ENCODE data around the gene TLE7. TPM values are rescaled to one million over a fixed set of nuclear protein-coding genes. Genes with fewer than 3 reads are reported as not detected.
A peak's percentile ranks its signal among the peaks of the same experiment; 100 is the strongest.

Gene TLE7
- total and polyA plus RNA-seq, 3 experiments from 2014 or later: not detected

DNA sequence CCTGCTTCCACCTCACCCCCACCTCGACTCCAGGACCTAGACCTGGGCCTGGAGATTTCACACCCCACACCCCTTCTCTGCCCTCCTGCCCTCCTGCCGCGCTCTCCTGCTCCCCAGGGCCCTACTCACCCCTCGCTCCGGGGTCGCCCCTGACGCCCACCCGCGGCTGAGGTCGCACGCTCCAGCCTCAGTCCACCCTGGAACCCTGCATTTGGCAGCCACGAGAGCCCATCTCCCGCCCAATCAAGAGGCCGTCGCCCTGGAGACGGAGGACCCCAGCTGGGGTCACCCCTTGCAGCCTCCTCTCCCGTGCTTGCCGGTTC lies 16.1 kb downstream of the TLE7 start:
- Mint-ChIP-seq H3K4me1 (peaks cover 0 to 20% (median 12%) of the 10 kb centered on the region in 3 donors), H3K4me3 (peak overlapping the region in 3 of 7 donors; percentile 74 to 85 (median 80)), H3K9me3 (peaks cover 0 to 3% (median 0%) of the 10 kb centered on the region in 5 donors), H3K27me3 (peaks cover 16 to 29% of the 10 kb centered on the region in 2 donors), H3K27ac (peak overlapping the region in 2 of 8 donors; percentile 58 to 84), H3K36me3 (peaks cover 0 to 1% (median 0%) of the 10 kb centered on the region in 3 donors)
- POLR2A ChIA-PET: no interaction called here
- Histone ChIP-seq H3K4me1 (ENCODE audit: insufficient read depth, low read length) (no peaks in the 10 kb centered on the region), H3K27ac (ENCODE audit: low read depth, low read length) (no peak overlapping the region), H3K9me3 (ENCODE audit: low read length) (no peaks in the 10 kb centered on the region), H3K27me3 (ENCODE audit: insufficient read depth, low read length, poor library complexity, severe bottlenecking) (peaks cover 9% of the 10 kb centered on the region), H3K36me3 (ENCODE audit: insufficient read depth, low read length) (no peaks in the 10 kb centered on the region), H3K4me3 (ENCODE audit: low read length) (no peak overlapping the region)
- DNase-seq: no peak
- CTCF ChIA-PET: interaction anchor here (1.4 to 2.3 kb wide), 3 partner anchors 13 to 139 kb away, joined by 3 to 8 read pairs (median 6); no protein-coding TSS in a partner anchor

DNA sequence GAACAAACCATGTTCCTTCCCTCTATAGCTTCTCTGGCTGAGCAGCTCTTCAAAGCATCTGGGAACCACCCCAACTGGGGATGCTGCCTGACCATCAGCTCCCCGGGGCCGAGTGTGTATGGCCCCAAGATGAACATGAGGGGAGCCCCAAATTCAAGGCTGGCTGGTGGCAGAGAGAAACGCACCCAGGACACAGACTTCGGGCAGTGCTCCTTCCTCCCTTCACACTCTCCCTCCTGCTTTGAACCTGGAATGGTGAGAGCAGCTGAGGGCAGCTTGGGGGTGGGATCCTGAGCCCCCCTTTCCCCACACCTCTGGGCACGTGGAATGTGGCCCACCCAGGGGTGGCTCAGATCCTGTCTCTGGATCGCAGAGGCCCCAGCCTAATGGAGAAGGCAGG lies 17.2 kb downstream of the TLE7 start:
- H3K27me3 Mint-ChIP-seq: peaks cover 17 to 26% of the 10 kb centered on the region in 2 donors
- H3K4me1 Mint-ChIP-seq: peaks cover 0 to 20% (median 12%) of the 10 kb centered on the region in 3 donors
- Histone ChIP-seq H3K27me3 (ENCODE audit: insufficient read depth, low read length, poor library complexity, severe bottlenecking) (peaks cover 9% of the 10 kb centered on the region), H3K36me3 (ENCODE audit: insufficient read depth, low read length) (no peaks in the 10 kb centered on the region), H3K27ac (ENCODE audit: low read depth, low read length) (no peak overlapping the region), H3K4me1 (ENCODE audit: insufficient read depth, low read length) (no peaks in the 10 kb centered on the region), H3K9me3 (ENCODE audit: low read length) (no peaks in the 10 kb centered on the region), H3K4me3 (ENCODE audit: low read length) (no peak overlapping the region)
- peak overlapping the region in 2 of 7 donors; percentile 80 to 85 for H3K4me3 Mint-ChIP-seq
- ChIA-PET POLR2A (no interaction called here), CTCF (interaction anchor here (1.5 to 3.8 kb wide), 2 partner anchors 59 to 74 kb away, joined by 3 to 11 read pairs; no protein-coding TSS in a partner anchor)
- peaks cover 0 to 1% (median 0%) of the 10 kb centered on the region in 3 donors for H3K36me3 Mint-ChIP-seq
- H3K9me3 Mint-ChIP-seq: peaks cover 0 to 3% (median 0%) of the 10 kb centered on the region in 5 donors
- H3K27ac Mint-ChIP-seq: peak overlapping the region in 1 of 8 donors; percentile 53
- no peak for DNase-seq

DNA sequence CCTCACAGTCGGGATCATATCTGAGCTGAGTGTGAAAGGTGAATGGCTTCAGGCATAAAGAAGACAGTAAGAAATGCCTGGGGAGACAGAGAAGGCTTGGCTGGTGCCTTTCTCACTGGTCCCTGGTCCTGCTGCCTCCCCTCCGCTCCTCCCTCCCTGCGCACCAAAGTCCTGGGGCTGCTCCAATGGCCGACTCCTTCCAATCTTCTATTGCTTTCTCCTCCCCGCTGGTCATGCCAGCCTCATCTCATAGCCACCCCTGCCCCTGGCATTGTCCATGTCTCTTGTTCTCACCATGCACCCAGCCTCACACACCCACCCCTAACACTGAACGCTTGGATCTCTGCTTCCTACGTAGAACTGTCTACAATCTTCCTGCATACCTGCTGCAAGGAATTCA lies 18.0 kb downstream of the TLE7 start:
- H3K27me3 ChIP-seq (ENCODE audit: insufficient read depth, low read length, poor library complexity, severe bottlenecking): peaks cover 9% of the 10 kb centered on the region
- H3K36me3 ChIP-seq (ENCODE audit: insufficient read depth, low read length): no peaks in the 10 kb centered on the region
- POLR2A ChIA-PET: no interaction called here
- no peaks in the 10 kb centered on the region for H3K9me3 ChIP-seq (ENCODE audit: low read length)
- H3K4me1 ChIP-seq (ENCODE audit: insufficient read depth, low read length): no peaks in the 10 kb centered on the region
- Mint-ChIP-seq H3K9me3 (peaks cover 0 to 3% (median 0%) of the 10 kb centered on the region in 5 donors), H3K36me3 (peaks cover 0 to 1% (median 0%) of the 10 kb centered on the region in 3 donors), H3K4me3 (peak overlapping the region in 1 of 7 donors; percentile 5), H3K27me3 (peaks cover 17 to 26% of the 10 kb centered on the region in 2 donors), H3K4me1 (peaks cover 0 to 20% (median 12%) of the 10 kb centered on the region in 3 donors), H3K27ac (no peak overlapping the region)
- H3K27ac ChIP-seq (ENCODE audit: low read depth, low read length): no peak overlapping the region
- no peak for DNase-seq
- H3K4me3 ChIP-seq (ENCODE audit: low read length): no peak overlapping the region
- CTCF ChIA-PET: interaction anchor here (3.8 kb wide), 1 partner anchor 75 kb away, joined by 11 read pairs; no protein-coding TSS in a partner anchor

DNA sequence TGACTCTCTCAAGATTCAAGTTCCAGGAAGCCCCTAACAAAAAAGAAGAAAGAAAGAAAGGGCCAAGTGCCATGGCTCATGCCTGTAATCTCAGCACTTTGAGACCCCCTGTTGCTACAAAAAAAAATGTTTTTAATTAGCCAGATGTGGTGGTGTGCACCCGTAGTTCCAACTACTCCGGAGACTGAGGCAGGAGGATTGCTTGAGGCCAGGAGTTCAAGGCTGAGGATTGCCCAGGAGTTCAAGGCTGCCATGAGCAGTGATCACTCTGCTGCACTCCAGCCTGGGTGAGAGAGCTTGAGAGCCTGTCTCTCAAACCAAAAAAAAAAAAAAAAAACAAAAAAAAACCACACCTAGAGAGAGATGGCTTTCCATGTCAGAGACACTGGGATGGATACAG lies 18.8 kb downstream of the TLE7 start:
- H3K4me1 ChIP-seq (ENCODE audit: insufficient read depth, low read length): no peaks in the 10 kb centered on the region
- no peak overlapping the region for H3K4me3 ChIP-seq (ENCODE audit: low read length)
- H3K27ac ChIP-seq (ENCODE audit: low read depth, low read length): no peak overlapping the region
- ChIA-PET CTCF (interaction anchor here (1.4 to 3.8 kb wide), 3 partner anchors 10 to 76 kb away, joined by 5 to 11 read pairs (median 9); no protein-coding TSS in a partner anchor), POLR2A (no interaction called here)
- peaks cover 0 to 1% (median 0%) of the 10 kb centered on the region in 3 donors for H3K36me3 Mint-ChIP-seq
- H3K4me1 Mint-ChIP-seq: peaks cover 0 to 20% (median 11%) of the 10 kb centered on the region in 3 donors
- peaks cover 0 to 1% (median 0%) of the 10 kb centered on the region in 5 donors for H3K9me3 Mint-ChIP-seq
- DNase-seq: no peak
- peaks cover 17 to 32% of the 10 kb centered on the region in 2 donors for H3K27me3 Mint-ChIP-seq
- H3K27ac Mint-ChIP-seq: no peak overlapping the region
- H3K4me3 Mint-ChIP-seq: no peak overlapping the region
- H3K36me3 ChIP-seq (ENCODE audit: insufficient read depth, low read length): no peaks in the 10 kb centered on the region
- no peaks in the 10 kb centered on the region for H3K9me3 ChIP-seq (ENCODE audit: low read length)
- H3K27me3 ChIP-seq (ENCODE audit: insufficient read depth, low read length, poor library complexity, severe bottlenecking): peaks cover 9% of the 10 kb centered on the region

DNA sequence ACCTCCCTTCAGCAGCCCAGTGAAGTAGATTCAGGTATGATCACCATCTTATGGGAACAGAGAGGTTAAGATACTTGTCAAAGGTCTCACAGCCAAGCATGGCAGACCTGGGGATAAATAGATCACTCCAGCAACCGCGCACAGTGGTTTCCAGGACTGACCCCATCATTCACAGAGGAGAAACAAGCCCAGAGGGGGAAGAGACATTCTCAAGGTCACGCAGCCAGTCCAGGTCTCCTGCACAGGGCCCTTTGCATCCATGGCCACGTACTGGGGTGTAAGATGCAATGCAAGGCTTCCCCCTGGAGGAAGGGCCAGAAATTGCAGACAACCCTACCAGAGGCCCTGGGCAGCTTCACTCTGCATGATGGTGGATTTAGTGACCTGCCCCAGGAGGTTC lies 19.9 kb downstream of the TLE7 start:
- Histone ChIP-seq H3K36me3 (ENCODE audit: insufficient read depth, low read length) (no peaks in the 10 kb centered on the region), H3K4me3 (ENCODE audit: low read length) (no peak overlapping the region), H3K4me1 (ENCODE audit: insufficient read depth, low read length) (no peaks in the 10 kb centered on the region), H3K27me3 (ENCODE audit: insufficient read depth, low read length, poor library complexity, severe bottlenecking) (peaks cover 9% of the 10 kb centered on the region), H3K27ac (ENCODE audit: low read depth, low read length) (no peak overlapping the region), H3K9me3 (ENCODE audit: low read length) (no peaks in the 10 kb centered on the region)
- H3K4me1 Mint-ChIP-seq: peaks cover 0 to 15% (median 10%) of the 10 kb centered on the region in 3 donors
- no peak overlapping the region for H3K4me3 Mint-ChIP-seq
- peaks cover 0 to 1% (median 0%) of the 10 kb centered on the region in 3 donors for H3K36me3 Mint-ChIP-seq
- peaks cover 15 to 33% of the 10 kb centered on the region in 2 donors for H3K27me3 Mint-ChIP-seq
- CTCF ChIA-PET: interaction anchor here (1.0 to 3.8 kb wide), 4 partner anchors 9 to 77 kb away, joined by 4 to 11 read pairs (median 7); no protein-coding TSS in a partner anchor
- H3K9me3 Mint-ChIP-seq: no peaks in the 10 kb centered on the region
- no peak overlapping the region for H3K27ac Mint-ChIP-seq
- no peak for DNase-seq
- POLR2A ChIA-PET: no interaction called here

DNA sequence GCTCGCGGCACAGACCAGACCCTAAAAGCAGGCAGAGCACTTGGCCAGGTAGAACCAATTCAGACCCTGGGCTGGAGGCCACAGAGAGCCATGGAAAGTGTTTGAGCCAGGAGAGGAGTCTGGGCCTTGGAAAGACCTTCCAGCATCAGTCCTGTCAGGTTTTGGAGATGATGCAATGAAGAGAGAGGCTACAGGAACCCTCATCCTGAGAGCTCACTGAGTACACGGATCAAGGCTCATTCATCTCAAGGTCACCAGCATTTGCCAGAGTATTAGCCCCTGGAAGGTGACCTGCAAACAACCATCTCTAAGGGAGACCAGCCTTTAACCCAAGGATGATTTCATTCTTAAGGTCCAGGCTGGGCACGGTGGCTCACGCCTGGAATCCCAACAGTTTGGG lies 27.8 kb downstream of the TLE7 start:
- peaks cover 6% of the 10 kb centered on the region for H3K4me1 ChIP-seq (ENCODE audit: insufficient read depth, low read length)
- H3K4me3 Mint-ChIP-seq: no peak overlapping the region
- H3K4me3 ChIP-seq (ENCODE audit: low read length): no peak overlapping the region
- H3K27me3 ChIP-seq (ENCODE audit: insufficient read depth, low read length, poor library complexity, severe bottlenecking): no peaks in the 10 kb centered on the region
- peaks cover 5 to 45% of the 10 kb centered on the region in 2 donors for H3K27me3 Mint-ChIP-seq
- H3K27ac Mint-ChIP-seq: no peak overlapping the region
- ChIA-PET POLR2A (no interaction called here), CTCF (interaction anchor here (1.2 to 5.1 kb wide), 3 partner anchors 8 to 86 kb away, joined by 3 to 68 read pairs (median 9); no protein-coding TSS in a partner anchor)
- peaks cover 4 to 10% (median 7%) of the 10 kb centered on the region in 3 donors for H3K4me1 Mint-ChIP-seq
- DNase-seq: no peak
- no peaks in the 10 kb centered on the region for H3K36me3 ChIP-seq (ENCODE audit: insufficient read depth, low read length)
- no peaks in the 10 kb centered on the region for H3K36me3 Mint-ChIP-seq
- no peaks in the 10 kb centered on the region for H3K9me3 Mint-ChIP-seq
- H3K27ac ChIP-seq (ENCODE audit: low read depth, low read length): no peak overlapping the region
- no peaks in the 10 kb centered on the region for H3K9me3 ChIP-seq (ENCODE audit: low read length)

DNA sequence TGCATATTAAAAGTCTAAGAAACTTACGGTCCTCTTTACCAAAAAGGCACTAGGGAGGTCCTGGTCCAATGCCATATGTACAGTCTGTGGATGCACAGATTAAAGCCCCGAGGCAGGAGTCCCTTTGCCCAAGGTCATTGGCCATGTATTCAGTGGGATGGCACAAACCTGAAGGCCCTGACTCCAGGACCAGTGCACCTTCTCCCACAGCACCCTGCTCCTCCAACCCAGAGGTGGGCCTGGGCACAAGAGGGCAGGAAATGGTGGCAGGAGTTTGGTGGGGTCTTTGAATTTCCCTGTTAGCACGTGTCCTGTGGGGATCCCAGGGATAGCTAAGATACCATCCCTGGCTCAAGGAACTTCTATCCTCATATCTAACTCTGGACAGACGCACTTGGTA lies 28.5 kb downstream of the TLE7 start:
- H3K36me3 ChIP-seq (ENCODE audit: insufficient read depth, low read length): no peaks in the 10 kb centered on the region
- no peaks in the 10 kb centered on the region for H3K36me3 Mint-ChIP-seq
- peaks cover 4 to 10% (median 8%) of the 10 kb centered on the region in 3 donors for H3K4me1 Mint-ChIP-seq
- peaks cover 5 to 46% of the 10 kb centered on the region in 2 donors for H3K27me3 Mint-ChIP-seq
- H3K9me3 ChIP-seq (ENCODE audit: low read length): no peaks in the 10 kb centered on the region
- no peaks in the 10 kb centered on the region for H3K9me3 Mint-ChIP-seq
- DNase-seq: no peak
- H3K4me1 ChIP-seq (ENCODE audit: insufficient read depth, low read length): peaks cover 6% of the 10 kb centered on the region
- H3K27ac ChIP-seq (ENCODE audit: low read depth, low read length): no peak overlapping the region
- H3K4me3 ChIP-seq (ENCODE audit: low read length): no peak overlapping the region
- no peaks in the 10 kb centered on the region for H3K27me3 ChIP-seq (ENCODE audit: insufficient read depth, low read length, poor library complexity, severe bottlenecking)
- ChIA-PET CTCF (interaction anchor here (0.7 to 5.1 kb wide), 21 partner anchors 9 to 198 kb away, joined by 3 to 68 read pairs (median 3); partner anchors contain the start of gene CMTR2), POLR2A (no interaction called here)
- no peak overlapping the region for H3K4me3 Mint-ChIP-seq
- H3K27ac Mint-ChIP-seq: no peak overlapping the region

DNA sequence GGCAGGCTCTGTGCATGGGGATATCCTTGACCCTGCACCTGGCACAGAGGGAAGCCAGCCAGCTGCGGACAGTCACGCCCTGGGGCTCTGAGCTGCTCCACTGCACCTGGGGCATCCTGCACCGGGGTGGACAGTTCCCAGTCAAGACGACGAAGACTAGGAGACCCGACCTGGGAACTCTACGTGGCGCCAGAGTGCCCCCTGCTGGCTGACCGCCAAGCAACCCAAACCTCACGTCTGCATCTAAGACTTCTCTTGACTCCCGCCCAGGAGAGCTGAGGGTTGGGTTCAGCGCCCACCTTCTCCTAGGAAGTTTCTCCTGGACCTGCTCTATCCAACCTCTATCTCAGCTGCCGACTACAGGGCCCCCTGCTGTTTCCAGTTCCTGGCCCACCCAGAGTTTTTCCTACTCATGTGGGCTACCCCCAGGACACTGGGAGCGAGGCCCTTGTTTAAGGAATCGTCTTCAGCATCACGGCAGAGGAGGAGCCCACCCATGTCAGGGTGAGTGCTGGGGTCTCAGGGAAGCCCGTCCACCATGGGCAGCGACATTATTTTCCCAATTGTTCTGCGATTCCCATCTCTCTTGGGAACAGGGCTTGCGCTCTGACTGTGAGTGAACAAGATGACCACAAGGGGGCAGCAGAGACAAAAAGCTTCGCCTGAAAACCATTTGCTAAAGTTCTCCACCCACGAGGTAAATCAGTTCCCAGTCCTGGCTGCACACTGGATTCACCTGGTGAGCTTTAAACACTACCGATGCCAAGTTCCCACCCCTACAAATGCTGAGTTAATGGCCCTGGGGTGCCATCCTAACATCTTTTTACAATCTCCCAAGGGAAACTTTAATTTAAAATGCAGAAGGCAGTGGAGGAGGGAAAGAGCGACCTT lies 29.3 kb downstream of the TLE7 start:
- no peaks in the 10 kb centered on the region for H3K36me3 Mint-ChIP-seq
- no peak overlapping the region for H3K27ac ChIP-seq (ENCODE audit: low read depth, low read length)
- no peak overlapping the region for H3K27ac Mint-ChIP-seq
- H3K9me3 Mint-ChIP-seq: no peaks in the 10 kb centered on the region
- H3K9me3 ChIP-seq (ENCODE audit: low read length): no peaks in the 10 kb centered on the region
- no peak overlapping the region for H3K4me3 Mint-ChIP-seq
- H3K27me3 Mint-ChIP-seq: peaks cover 5 to 49% of the 10 kb centered on the region in 2 donors
- H3K4me1 Mint-ChIP-seq: peaks cover 10 to 16% (median 16%) of the 10 kb centered on the region in 3 donors
- DNase-seq: peak; percentile 46 to 67 (median 50)
- H3K27me3 ChIP-seq (ENCODE audit: insufficient read depth, low read length, poor library complexity, severe bottlenecking): no peaks in the 10 kb centered on the region
- no peak overlapping the region for H3K4me3 ChIP-seq (ENCODE audit: low read length)
- ChIA-PET CTCF (interaction anchor here (0.7 to 5.1 kb wide), 21 partner anchors 9 to 202 kb away, joined by 3 to 68 read pairs (median 3); partner anchors contain the start of gene CMTR2), POLR2A (no interaction called here)
- peaks cover 6% of the 10 kb centered on the region for H3K4me1 ChIP-seq (ENCODE audit: insufficient read depth, low read length)
- H3K36me3 ChIP-seq (ENCODE audit: insufficient read depth, low read length): no peaks in the 10 kb centered on the region

Data from CD8-positive, alpha-beta memory T cell (primary cell).